Gastrocnemius medialis (tissue), 4 donors: ENCODE results near the gene RAB3GAP1.

Experiments
- CTCF ChIP-seq, 5 experiments: fragments of 450-650 bp in 3 of 5; fragments of 200-600 bp in 2 of 5; sonication (generic) in 2 of 5; IDR thresholded peaks in 4 of 5; conservative IDR thresholded peaks in 1 of 5; 1 replicate in 4 of 5; 2 replicates in 1 of 5; pipeline ENCODE4 v1.5.1; 2016 to 2019; ENCODE audit warnings: antibody characterized with exemption in 5 of 5, mild to moderate bottlenecking in 3 of 5, moderate library complexity in 3 of 5
- POLR2A ChIP-seq, 2 donors: fragments of 450-650 bp; IDR thresholded peaks; one replicate each; pipeline ENCODE4 v1.6.1; 2017; ENCODE audit warnings: antibody characterized with exemption in 2 of 2, mild to moderate bottlenecking in 2 of 2, moderate library complexity in 2 of 2

DNA sequence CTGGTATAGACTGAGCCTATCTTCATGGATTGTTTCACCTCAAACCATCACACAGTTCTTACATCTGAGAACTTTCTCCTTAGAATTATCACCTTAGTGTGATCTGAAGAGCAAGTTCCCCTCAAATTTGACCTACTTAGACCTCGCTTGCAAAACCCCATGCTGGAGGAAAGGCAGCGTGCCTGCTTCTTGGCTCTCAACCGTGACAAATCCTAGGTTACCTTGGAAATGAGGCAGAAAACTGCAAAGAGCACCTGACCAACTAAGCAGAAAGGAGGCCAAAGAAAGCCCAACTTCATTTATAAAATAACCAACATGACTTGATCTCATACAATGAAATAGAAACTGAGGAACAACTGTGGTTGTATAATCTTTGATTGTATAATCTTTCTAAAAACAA, 146.4 kb downstream of the RAB3GAP1 start:
- TF ChIP-seq CTCF (IDR thresholded peaks at IDR 0.05 in 4 of 5, conservative IDR thresholded peaks at IDR 0.05 in 1 of 5) (no peak), POLR2A (IDR thresholded peaks at IDR 0.05) (no peak)
